Muscle of leg (tissue), 11 donors: ENCODE results near the gene MAPK11. TPM values are rescaled to one million over a fixed set of nuclear protein-coding genes. Genes with fewer than 3 reads are reported as not detected.
A peak's percentile ranks its signal among the peaks of the same experiment; 100 is the strongest.

Experiments used
- DNase-seq: peaks from one replicate; pipeline ENCODE4 v3.0.0; 2013
- H3K27ac ChIP-seq: one replicate; pipeline ENCODE4 v1.5.1; 2013; ENCODE audit warnings: mild to moderate bottlenecking, low read length, control low read depth
- H3K27me3 ChIP-seq: one replicate; pipeline ENCODE4 v1.6.1; 2013; ENCODE audit warnings: low read length; ENCODE audit not compliant: control insufficient read depth, insufficient read depth
- H3K36me3 ChIP-seq: one replicate; pipeline ENCODE4 v1.6.1; 2013; ENCODE audit warnings: low read length; ENCODE audit not compliant: control insufficient read depth, insufficient read depth
- H3K4me1 ChIP-seq: one replicate; pipeline ENCODE4 v1.6.1; 2013; ENCODE audit warnings: low read length; ENCODE audit not compliant: control insufficient read depth, insufficient read depth
- H3K4me3 ChIP-seq: one replicate; pipeline ENCODE4 v1.5.1; 2013; ENCODE audit warnings: low read length, control low read depth
- H3K9me3 ChIP-seq: replicated peaks from 2 replicates; pipeline ENCODE4 v1.6.1; 2013; ENCODE audit warnings: low read depth, low read length; ENCODE audit not compliant: control insufficient read depth
- WGBS: methylation state at CpG from one replicate; pipeline ENCODE4 v1.1.5; 2013; ENCODE audit warnings: missing lambda C conversion rate; ENCODE audit not compliant: insufficient coverage; 5-methylcytosine and 5-hydroxymethylcytosine counted together
- polyA plus RNA-seq, 8 donors: library from polyadenylated mRNA; unstranded; fragments of 120-200 nt; gene quantifications; one replicate each; pipeline versions ENCODE4 v1.2.1 to v1.2.3, GENCODE V29; 2013; ENCODE audit warnings: inconsistent platforms in 1 of 8, low replicate concordance in 1 of 8; ENCODE audit not compliant: insufficient read length in 8 of 8, insufficient read depth in 1 of 8
- total RNA-seq: library from RNA; stranded (reverse); fragments of 120-200 nt; gene quantifications from one replicate; pipeline ENCODE4 v1.2.4, GENCODE V29; 2013

MAPK11 gene
- total and polyA plus RNA-seq, 9 donors = 4.5 to 8.7 (median 6.8) TPM

- peak; percentile 59 for DNase-seq
- H3K4me3 ChIP-seq = peak within 1 kb of the TSS; percentile 46
- no peaks in the 10 kb centered on the region for H3K9me3 ChIP-seq
- WGBS = 2% methylated on average over 52 of the region's 61 CpGs
- peak within 1 kb of the TSS; percentile 7 for H3K27ac ChIP-seq
- peaks cover under 1% of the 10 kb centered on the region for H3K36me3 ChIP-seq
- H3K27me3 ChIP-seq = peaks cover 19% of the 10 kb centered on the region
- peaks cover 46% of the 10 kb centered on the region for H3K4me1 ChIP-seq
Measured at GRCh38 chr22:50261615-50262459, 8.3 kb downstream of the MAPK11 start, which contains the start of gene MAPK12. TSS of gene MAPK12 (minus strand) at chr22:50261683. CDS start at chr22:50261509, 174 bp downstream.

DNA sequence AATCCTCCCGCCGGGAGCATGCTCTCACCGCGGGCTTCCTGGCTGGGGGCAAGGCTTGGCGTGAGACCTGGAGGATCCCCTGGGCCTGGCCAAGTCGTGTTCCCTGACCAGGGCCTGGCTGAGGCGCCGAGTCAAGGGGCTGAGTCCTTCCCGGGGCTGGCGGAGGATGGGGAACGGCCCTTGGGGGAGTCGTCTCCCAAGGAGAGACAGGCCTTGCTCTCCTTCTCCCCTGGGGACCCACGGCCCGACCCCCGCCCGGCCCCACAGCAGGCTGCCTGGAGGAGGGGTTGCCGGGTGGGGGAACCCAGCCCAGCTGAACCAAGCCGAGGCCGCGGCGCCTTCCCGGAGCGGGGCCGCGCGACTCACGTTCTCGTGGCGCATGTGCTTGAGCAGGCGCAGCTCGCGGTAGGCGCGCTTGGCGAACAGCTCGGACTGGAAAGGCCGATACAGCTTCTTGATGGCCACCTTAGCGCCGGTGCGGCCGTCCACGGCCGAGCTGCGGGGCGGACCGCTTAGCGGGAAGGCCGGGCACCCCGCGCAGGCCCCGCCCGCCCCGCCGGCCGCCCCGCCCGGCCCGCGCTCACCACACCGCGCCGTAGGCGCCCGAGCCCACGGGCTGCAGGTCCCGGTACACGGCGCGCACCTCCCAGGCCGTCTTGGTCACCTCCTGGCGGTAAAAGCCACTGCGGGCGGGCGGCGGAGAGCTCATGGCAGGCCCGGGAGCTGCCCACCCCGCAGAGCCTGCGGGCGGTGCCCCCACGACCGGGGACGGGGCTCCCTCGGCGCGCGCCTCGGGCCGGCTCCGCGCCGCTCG, 9.2 kb downstream of the MAPK11 start:
- H3K4me1 ChIP-seq = peaks cover 50% of the 10 kb centered on the region
- peak overlapping the region; percentile 7 for H3K27ac ChIP-seq
- WGBS = under 1% methylated on average over 91 of the region's 92 CpGs

DNA sequence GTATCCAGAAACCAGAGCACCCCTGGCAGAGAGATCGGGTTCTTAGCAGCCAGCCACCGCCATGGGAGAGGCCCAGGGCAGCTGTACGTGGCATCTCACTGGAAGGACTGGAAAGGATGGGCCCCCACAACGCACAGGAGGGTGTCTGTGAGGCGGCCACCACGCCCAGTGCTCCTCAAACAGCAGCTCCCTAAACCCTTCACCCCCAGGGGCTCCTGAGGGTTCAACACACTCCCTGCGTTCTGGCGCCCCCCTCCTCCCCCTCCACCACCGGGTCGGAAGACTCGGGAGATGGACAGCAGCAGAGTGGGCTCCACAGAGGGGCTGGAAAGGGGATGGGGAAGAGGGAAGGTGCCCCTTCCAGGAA, 9.8 kb downstream of the MAPK11 start:
- no CpG with 5 or more reads among the region's 11 CpGs for WGBS
- Histone ChIP-seq H3K4me1 (peaks cover 50% of the 10 kb centered on the region), H3K36me3 (peaks cover 5% of the 10 kb centered on the region), H3K27ac (peak overlapping the region; percentile 7), H3K27me3 (peaks cover 10% of the 10 kb centered on the region), H3K9me3 (no peaks in the 10 kb centered on the region), H3K4me3 (peak overlapping the region; percentile 46)
- no peak for DNase-seq

More for the DNA sequence above, 9.2 kb downstream of the MAPK11 start:
- no peaks in the 10 kb centered on the region for H3K9me3 ChIP-seq
- H3K27me3 ChIP-seq = peaks cover 12% of the 10 kb centered on the region
- DNase-seq = peak; percentile 72
- peak overlapping the region; percentile 46 for H3K4me3 ChIP-seq
- H3K36me3 ChIP-seq = peaks cover 5% of the 10 kb centered on the region

DNA sequence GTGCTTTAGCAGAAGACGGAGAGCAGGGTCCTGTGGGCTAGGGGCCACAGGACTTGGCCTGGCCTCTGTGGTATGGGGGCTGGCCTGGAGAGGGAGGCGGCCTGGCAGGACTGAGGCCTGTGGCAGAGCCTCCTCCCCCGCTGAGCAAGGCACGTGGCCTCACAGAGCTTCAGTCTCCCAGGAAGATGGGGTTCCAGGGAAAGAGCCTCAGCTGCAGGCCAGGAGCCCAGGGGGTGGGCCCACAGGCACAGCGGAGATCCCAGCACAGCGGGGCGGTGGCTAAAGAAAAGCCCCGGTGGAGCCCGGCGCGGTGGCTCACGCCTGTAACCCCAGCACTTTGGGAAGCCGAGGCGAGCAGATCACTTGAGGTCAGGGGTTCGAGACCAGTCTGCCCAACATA, 10.9 kb downstream of the MAPK11 start:
- Histone ChIP-seq H3K36me3 (peaks cover 5% of the 10 kb centered on the region), H3K4me1 (peaks cover 50% of the 10 kb centered on the region), H3K27ac (no peak overlapping the region), H3K9me3 (no peaks in the 10 kb centered on the region), H3K4me3 (no peak overlapping the region), H3K27me3 (peaks cover 10% of the 10 kb centered on the region)
- WGBS = 78% methylated on average over 13 of the region's 15 CpGs
- no peak for DNase-seq

DNA sequence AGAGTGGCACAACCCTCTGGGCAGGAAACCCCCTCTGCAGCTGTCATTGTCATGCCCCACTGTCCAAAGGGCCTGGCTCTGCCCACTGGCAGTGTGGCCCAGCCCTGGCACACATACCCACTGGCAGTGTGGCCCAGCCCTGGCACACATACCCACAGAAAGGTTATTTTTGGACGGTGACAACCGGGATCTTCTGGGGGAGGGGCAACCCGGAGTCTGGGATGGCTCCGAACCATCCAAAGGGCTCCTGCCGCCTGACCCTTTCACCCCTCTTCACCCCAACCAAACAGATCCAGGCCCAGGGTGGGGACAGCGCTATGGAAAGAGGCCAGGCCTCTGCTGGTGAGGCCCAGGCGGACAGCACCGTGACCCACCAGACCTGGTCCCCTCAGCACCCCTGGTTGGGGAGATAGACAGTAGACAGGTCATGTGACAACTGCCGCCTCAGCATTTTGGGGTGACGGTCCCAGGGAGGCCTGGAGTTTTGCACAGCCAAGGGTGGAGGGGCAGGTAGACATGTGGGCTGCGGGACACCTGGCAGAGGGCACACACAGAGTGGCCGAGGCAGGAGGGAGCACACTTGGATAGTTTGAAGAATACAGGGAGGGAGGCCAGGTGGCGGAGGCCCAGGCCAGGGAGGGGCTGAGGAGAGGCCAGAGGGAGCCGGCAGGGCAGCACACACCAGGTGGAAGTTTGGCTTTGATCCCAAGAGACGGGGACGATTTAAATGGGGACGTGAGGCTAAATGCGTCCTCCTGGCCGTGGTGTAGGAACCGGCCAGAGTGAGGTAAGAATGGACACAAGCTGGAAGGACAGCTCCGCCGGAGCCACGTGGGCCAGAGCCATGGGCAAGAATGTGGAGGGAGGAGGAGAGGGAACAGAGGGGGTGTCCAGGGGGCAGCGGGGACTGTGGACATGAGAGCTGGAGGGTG, 11.6 kb downstream of the MAPK11 start:
- no peak overlapping the region for H3K4me3 ChIP-seq
- 60% methylated on average over 17 of the region's 24 CpGs for WGBS
- peaks cover 10% of the 10 kb centered on the region for H3K27me3 ChIP-seq
- H3K27ac ChIP-seq = peak overlapping the region; percentile 20
- H3K36me3 ChIP-seq = peaks cover 8% of the 10 kb centered on the region
- DNase-seq = no peak
- H3K9me3 ChIP-seq = no peaks in the 10 kb centered on the region
- peaks cover 50% of the 10 kb centered on the region for H3K4me1 ChIP-seq

DNA sequence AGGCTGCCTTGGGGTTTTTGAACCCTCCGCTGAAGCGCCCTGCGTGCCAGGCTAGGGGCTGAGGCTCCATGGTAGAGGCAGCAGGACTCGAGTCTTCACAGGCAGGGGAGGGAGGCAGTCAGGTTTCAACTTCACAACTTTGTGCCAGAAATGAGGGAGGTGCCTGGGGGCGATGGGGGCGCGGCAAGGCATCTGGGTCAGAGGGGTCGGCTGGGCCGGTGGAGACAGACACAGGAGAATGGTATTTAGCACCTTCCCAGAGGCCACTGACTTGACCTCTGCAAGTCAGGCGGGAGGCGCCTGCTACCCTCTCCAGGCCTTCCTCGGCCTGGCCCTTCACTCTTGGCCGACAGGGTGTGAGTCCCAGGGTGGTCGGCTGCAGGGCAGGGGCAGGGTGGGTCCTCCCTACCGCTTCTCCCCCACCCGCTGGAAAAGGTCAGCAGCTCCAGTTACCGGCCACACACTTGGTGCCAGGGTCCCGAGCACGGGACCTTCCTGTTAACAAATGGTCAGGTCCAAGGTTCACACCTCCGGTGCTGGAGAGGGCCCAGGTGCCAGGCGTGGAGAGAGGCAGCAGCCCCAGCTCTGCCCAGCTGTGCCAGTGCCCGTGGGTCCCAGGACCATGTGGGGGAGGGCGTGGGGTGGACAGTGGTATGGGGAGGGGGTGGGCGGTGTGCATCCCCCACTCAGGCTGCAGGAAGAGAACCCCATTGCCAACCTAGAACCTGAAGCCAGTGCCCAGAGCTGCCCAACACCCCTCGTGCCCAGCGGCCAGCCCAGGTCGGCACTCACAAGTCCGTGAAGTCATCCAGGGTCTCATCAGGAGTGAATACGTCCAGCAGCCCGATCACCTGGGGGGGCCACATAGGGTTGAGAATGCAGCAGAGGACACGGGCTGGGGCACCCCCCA, 12.5 kb downstream of the MAPK11 start:
- H3K9me3 ChIP-seq = no peaks in the 10 kb centered on the region
- H3K27ac ChIP-seq = peak overlapping the region; percentile 20
- H3K4me3 ChIP-seq = no peak overlapping the region
- 61% methylated on average over 27 of the region's 31 CpGs for WGBS
- no peak for DNase-seq
- peaks cover 7% of the 10 kb centered on the region for H3K27me3 ChIP-seq
- H3K36me3 ChIP-seq = peaks cover 8% of the 10 kb centered on the region
- peaks cover 43% of the 10 kb centered on the region for H3K4me1 ChIP-seq

- Histone ChIP-seq H3K36me3 (peaks cover 8% of the 10 kb centered on the region), H3K27ac (no peak overlapping the region), H3K4me1 (peaks cover 36% of the 10 kb centered on the region), H3K9me3 (no peaks in the 10 kb centered on the region), H3K27me3 (peaks cover under 1% of the 10 kb centered on the region), H3K4me3 (no peak overlapping the region)
- WGBS = 75% methylated on average over 16 of the region's 16 CpGs
- no peak for DNase-seq
Measured at GRCh38 chr22:50257041-50257440, 13.1 kb downstream of the MAPK11 start.

- no peak overlapping the region for H3K27ac ChIP-seq
- no peak for DNase-seq
Measured at GRCh38 chr22:50256258-50256862, 13.8 kb downstream of the MAPK11 start.

More at GRCh38 chr22:50256258-50256862, 13.8 kb downstream of the MAPK11 start:
- H3K9me3 ChIP-seq = no peaks in the 10 kb centered on the region
- H3K4me3 ChIP-seq = no peak overlapping the region
- 82% methylated on average over 8 of the region's 12 CpGs for WGBS
- H3K4me1 ChIP-seq = peaks cover 39% of the 10 kb centered on the region
- H3K27me3 ChIP-seq = no peaks in the 10 kb centered on the region
- H3K36me3 ChIP-seq = peaks cover 8% of the 10 kb centered on the region
